ENCODE data around the gene PAPSS2. TPM values are rescaled to one million over a fixed set of nuclear protein-coding genes. Genes with fewer than 3 reads are reported as not detected.

PAPSS2 gene
- total and polyA plus RNA-seq, 7 donors: 7.1 to 88.9 (median 8.6) TPM

DNA sequence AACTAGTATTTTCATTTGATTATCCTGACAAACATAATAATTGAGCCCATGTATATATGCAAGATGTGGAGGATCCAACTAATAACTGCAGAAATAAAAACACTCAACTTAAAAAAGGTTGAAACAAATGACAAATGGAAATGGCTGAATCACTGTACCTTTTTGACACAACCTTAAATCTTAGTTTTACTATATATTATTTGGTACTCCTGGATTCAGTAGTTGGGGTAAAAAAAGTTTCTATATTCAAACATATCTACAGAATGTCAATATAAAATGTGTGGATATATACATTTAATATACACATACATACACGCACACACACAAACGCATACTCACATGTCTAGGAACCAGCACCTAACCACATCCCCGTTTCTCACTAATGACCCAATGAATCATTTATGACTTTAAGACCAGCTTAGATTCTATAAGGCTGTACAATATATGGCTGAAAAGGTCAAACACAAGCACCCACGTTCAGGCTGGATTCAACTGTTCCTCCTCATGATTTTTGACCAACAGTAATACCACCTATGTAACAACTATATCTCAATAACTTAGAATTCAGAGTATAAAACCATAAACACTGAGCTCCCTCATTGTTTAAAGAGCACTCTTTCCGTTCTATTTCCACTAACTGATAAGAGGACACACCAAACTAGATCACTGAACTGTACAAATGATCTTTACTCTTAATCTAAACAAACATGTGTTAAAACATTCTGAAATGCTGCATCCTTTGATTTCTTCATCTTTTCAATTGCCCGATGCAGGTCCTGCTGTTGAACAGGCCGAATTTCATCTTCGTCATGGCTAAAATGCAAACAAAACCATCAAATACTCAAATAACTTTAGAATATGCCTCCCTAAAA lies 94.6 kb downstream of the PAPSS2 start:
- no peak overlapping the region for H3K4me3 ChIP-seq
- TF ChIP-seq POLR2A (IDR thresholded peaks at IDR 0.05): no peak
- TF ChIP-seq EP300 (IDR thresholded peaks at IDR 0.05): no peak
- no peak for TF ChIP-seq POLR2AphosphoS5 (IDR thresholded peaks at IDR 0.05)
- TF ChIP-seq, protein P1, sequence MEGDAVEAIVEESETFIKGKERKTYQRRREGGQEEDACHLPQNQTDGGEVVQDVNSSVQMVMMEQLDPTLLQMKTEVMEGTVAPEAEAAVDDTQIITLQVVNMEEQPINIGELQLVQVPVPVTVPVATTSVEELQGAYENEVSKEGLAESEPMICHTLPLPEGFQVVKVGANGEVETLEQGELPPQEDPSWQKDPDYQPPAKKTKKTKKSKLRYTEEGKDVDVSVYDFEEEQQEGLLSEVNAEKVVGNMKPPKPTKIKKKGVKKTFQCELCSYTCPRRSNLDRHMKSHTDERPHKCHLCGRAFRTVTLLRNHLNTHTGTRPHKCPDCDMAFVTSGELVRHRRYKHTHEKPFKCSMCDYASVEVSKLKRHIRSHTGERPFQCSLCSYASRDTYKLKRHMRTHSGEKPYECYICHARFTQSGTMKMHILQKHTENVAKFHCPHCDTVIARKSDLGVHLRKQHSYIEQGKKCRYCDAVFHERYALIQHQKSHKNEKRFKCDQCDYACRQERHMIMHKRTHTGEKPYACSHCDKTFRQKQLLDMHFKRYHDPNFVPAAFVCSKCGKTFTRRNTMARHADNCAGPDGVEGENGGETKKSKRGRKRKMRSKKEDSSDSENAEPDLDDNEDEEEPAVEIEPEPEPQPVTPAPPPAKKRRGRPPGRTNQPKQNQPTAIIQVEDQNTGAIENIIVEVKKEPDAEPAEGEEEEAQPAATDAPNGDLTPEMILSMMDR (IDR thresholded peaks at IDR 0.05): no peak
- no peak overlapping the region for H3K27ac ChIP-seq
- H3K27me3 ChIP-seq: no peaks in the 10 kb centered on the region
- WGBS, 2 donors: 68 to 85% methylated on average over 8 of the region's 8 CpGs
- H3K9me3 ChIP-seq: no peaks in the 10 kb centered on the region
- intact Hi-C loops (cut with DNase I): no loop called here
- H3K4me1 ChIP-seq: no peaks in the 10 kb centered on the region
- peaks cover 0 to 44% (median 7%) of the 10 kb centered on the region in 4 donors for H3K36me3 ChIP-seq
- no peak for DNase-seq

DNA sequence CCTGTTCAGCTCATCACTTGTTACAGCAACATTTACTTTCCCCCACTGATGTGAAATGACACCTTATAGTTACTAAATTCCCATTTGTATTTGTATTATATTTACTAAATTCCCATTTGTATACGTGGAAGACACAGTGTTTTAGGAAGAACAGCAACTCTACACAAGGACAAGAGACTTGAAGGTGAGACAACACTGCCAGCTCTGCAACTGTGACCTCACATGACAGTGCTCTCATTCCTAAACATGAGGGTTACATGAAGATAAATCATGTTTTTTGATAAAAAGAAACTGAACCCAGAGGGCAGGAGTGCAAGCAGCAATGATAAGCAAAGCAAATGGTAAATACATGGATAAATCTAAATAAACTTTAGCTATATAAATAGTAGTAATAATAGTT lies 98.0 kb downstream of the PAPSS2 start:
- TF ChIP-seq, protein P1 (IDR thresholded peaks at IDR 0.05): no peak
- TF ChIP-seq POLR2AphosphoS5 (IDR thresholded peaks at IDR 0.05): no peak
- 87 to 90% methylated on average over 1 of the region's 1 CpG for WGBS, 2 donors
- Histone ChIP-seq H3K4me3 (no peak overlapping the region), H3K9me3 (no peaks in the 10 kb centered on the region), H3K27ac (no peak overlapping the region), H3K27me3 (no peaks in the 10 kb centered on the region), H3K4me1 (no peaks in the 10 kb centered on the region), H3K36me3 (peaks cover 0 to 55% (median 7%) of the 10 kb centered on the region in 4 donors)
- no peak for DNase-seq
- intact Hi-C loops (cut with DNase I): no loop called here

DNA sequence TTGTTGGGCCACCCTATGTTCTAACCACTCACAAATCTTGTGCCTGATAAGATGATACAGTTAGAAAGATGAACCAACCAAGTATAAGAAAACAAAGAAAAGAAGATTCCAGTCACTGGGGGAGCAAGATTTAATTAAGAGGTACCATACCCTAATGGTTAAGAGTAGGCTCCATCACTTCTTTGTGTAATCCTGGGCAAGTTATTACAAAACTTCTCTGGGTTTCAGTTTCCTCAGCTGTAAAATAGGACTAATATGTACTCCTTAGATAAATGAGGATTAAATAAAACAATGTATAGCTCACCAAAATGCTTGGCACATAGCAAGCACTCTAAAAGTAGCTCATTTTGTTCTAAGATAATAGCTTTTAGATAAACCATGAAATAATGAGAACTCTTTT lies 99.9 kb downstream of the PAPSS2 start:
- no peak for DNase-seq
- Histone ChIP-seq H3K27ac (no peak overlapping the region), H3K36me3 (peaks cover 0 to 47% (median 3%) of the 10 kb centered on the region in 4 donors), H3K27me3 (no peaks in the 10 kb centered on the region), H3K4me1 (no peaks in the 10 kb centered on the region), H3K9me3 (no peaks in the 10 kb centered on the region), H3K4me3 (no peak overlapping the region)
- intact Hi-C loops (cut with DNase I): no loop called here
- TF ChIP-seq EP300 (IDR thresholded peaks at IDR 0.05): no peak
- no peak for TF ChIP-seq POLR2AphosphoS5 (IDR thresholded peaks at IDR 0.05)
- TF ChIP-seq, protein P1 (IDR thresholded peaks at IDR 0.05): no peak
- TF ChIP-seq POLR2A (IDR thresholded peaks at IDR 0.05): no peak

DNA sequence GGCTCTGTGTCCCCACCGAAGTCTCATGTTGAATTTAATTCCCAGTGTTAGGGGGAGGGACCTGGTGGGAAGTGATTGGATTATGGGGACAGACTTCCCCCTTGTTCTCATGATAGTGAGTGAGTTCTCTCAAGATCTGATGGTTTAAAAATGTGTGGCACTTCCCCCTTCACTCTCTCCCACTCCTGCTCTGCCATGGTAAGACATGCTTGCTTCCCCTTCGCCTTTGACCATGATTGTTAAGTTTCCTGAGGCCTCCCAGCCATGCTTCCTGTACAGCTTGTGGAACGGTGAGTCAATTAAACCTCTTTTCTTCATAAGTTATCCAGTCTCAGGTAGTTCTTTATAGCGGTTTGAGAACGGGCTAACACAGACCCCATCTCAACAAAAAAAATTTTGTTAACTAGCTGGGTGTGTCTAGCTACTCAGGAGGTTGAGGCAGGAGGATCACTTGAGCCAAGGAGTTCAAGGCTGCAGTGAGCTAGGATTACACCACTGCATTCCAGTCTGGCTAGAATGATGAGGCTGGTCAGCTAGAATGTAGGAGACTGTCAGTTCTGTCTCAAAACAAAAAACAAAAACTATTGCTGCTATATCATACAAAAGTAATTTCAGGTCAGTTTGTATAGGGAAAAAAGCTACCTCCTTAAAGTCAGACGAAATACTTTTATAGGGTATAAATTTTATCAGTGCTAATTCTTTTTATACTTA lies 100.7 kb downstream of the PAPSS2 start:
- TF ChIP-seq POLR2AphosphoS5 (IDR thresholded peaks at IDR 0.05) (no peak), EP300 (IDR thresholded peaks at IDR 0.05) (no peak), POLR2A (IDR thresholded peaks at IDR 0.05) (no peak)
- TF ChIP-seq, protein P1 (IDR thresholded peaks at IDR 0.05): no peak
- H3K27ac ChIP-seq: no peak overlapping the region
- WGBS, 2 donors: 76 to 85% methylated on average over 6 of the region's 6 CpGs
- DNase-seq: no peak
- intact Hi-C loops (cut with DNase I): no loop called here
- no peaks in the 10 kb centered on the region for H3K9me3 ChIP-seq
- H3K4me1 ChIP-seq: no peaks in the 10 kb centered on the region
- peaks cover 0 to 46% (median 3%) of the 10 kb centered on the region in 4 donors for H3K36me3 ChIP-seq
- H3K4me3 ChIP-seq: no peak overlapping the region
- no peaks in the 10 kb centered on the region for H3K27me3 ChIP-seq

Data from sigmoid colon (tissue), 7 donors.